WTC11 (cell line): ENCODE data around the gene VPS41. TPM values are rescaled to one million over a fixed set of nuclear protein-coding genes. Genes with fewer than 3 reads are reported as not detected.

ENCODE experiments used
- ATAC-seq: fragments of 200-7000 bp; cut with Tn5 transposase; 2 replicates; pipeline ENCODE4 v1.10.0; 2021; ENCODE audit warnings: mild to moderate bottlenecking, moderate library complexity
- CTCF ChIA-PET: fragments of 300-600 bp; sonication (Branson Sonifier 250); formaldehyde crosslinking; loops from one replicate; lab custom pipeline; 2021; ENCODE audit warnings: antibody characterized with exemption; lab: Charles Lee
- POLR2A ChIA-PET: fragments of 350-600 bp; sonication (Branson Sonifier 250); formaldehyde crosslinking; loops from one replicate; lab custom pipeline; 2021; ENCODE audit warnings: antibody characterized with exemption; lab: Charles Lee
- DNase-seq: peaks from one replicate; pipeline ENCODE4 v3.0.0; 2021; ENCODE audit warnings: low spot score
- H3K27ac Mint-ChIP-seq: 2 replicates; pipeline ENCODE4 v1.8.0; 2021; ENCODE audit warnings: mixed read lengths
- H3K27me3 Mint-ChIP-seq: 2 replicates; pipeline ENCODE4 v1.8.0; 2021; ENCODE audit warnings: low read depth, mild to moderate bottlenecking, moderate library complexity, mixed read lengths
- H3K36me3 Mint-ChIP-seq: 2 replicates; pipeline ENCODE4 v1.8.0; 2021; ENCODE audit warnings: mixed read lengths
- H3K4me1 Mint-ChIP-seq: 2 replicates; pipeline ENCODE4 v1.8.0; 2022; ENCODE audit warnings: mixed read lengths
- H3K4me3 Mint-ChIP-seq: 2 replicates; pipeline ENCODE4 v1.8.0; 2021; ENCODE audit warnings: mild to moderate bottlenecking, moderate library complexity, mixed read lengths
- H3K9me3 Mint-ChIP-seq: 2 replicates; pipeline ENCODE4 v1.8.0; 2021; ENCODE audit warnings: mixed read lengths
- CBFB ChIP-seq: sonication (generic); formaldehyde crosslinking; IDR thresholded peaks from 2 replicates; pipeline ENCODE4 v1.8.1; 2022; ENCODE audit warnings: mild to moderate bottlenecking, low read depth, missing genetic modification reagents
- CDX4 ChIP-seq: fragments of 250-450 bp; sonication (Bioruptor Pico); IDR thresholded peaks from 2 replicates; pipeline ENCODE4 v1.9.0; 2021; ENCODE audit warnings: moderate library complexity, mild to moderate bottlenecking, inconsistent platforms, borderline replicate concordance
- ERG ChIP-seq: fragments of 250-450 bp; sonication (Bioruptor Pico); IDR thresholded peaks from 2 replicates; pipeline ENCODE4 v1.8.0; 2021; ENCODE audit warnings: mild to moderate bottlenecking
- FOXP1 ChIP-seq: sonication (generic); formaldehyde crosslinking; IDR thresholded peaks from 2 replicates; pipeline ENCODE4 v1.8.0; 2022; ENCODE audit warnings: missing genetic modification reagents, mild to moderate bottlenecking, moderate library complexity, borderline replicate concordance
- IRF2 ChIP-seq: sonication (generic); formaldehyde crosslinking; IDR thresholded peaks from 2 replicates; pipeline ENCODE4 v1.8.0; 2022; ENCODE audit warnings: low read depth, missing genetic modification reagents, borderline replicate concordance
- JAZF1 ChIP-seq: fragments of 250-450 bp; sonication (Bioruptor Pico); IDR thresholded peaks from 2 replicates; pipeline ENCODE4 v1.9.0; 2021; ENCODE audit warnings: moderate library complexity, mild to moderate bottlenecking, inconsistent platforms
- JUN ChIP-seq: sonication (generic); formaldehyde crosslinking; IDR thresholded peaks from 2 replicates; pipeline ENCODE4 v1.8.0; 2023; ENCODE audit warnings: mild to moderate bottlenecking, missing genetic modification reagents
- MXD4 ChIP-seq: fragments of 250-450 bp; sonication (Bioruptor Pico); IDR thresholded peaks from 2 replicates; pipeline ENCODE4 v1.8.0; 2021; ENCODE audit warnings: mild to moderate bottlenecking, moderate library complexity, borderline replicate concordance
- NFATC4 ChIP-seq: fragments of 250-450 bp; sonication (Bioruptor Pico); IDR thresholded peaks from 2 replicates; pipeline ENCODE4 v1.9.0; 2021; ENCODE audit warnings: mild to moderate bottlenecking
- NR1H2 ChIP-seq: sonication (generic); formaldehyde crosslinking; IDR thresholded peaks from 2 replicates; pipeline ENCODE4 v1.9.0; 2021; ENCODE audit warnings: mild to moderate bottlenecking, moderate library complexity, missing genetic modification reagents
- PRDM15 ChIP-seq: sonication (generic); formaldehyde crosslinking; IDR thresholded peaks from 2 replicates; pipeline ENCODE4 v1.8.0; 2022; ENCODE audit warnings: missing genetic modification reagents
- RORB ChIP-seq: fragments of 250-450 bp; sonication (Bioruptor Pico); IDR thresholded peaks from 2 replicates; pipeline ENCODE4 v1.9.0; 2021; ENCODE audit warnings: mild to moderate bottlenecking
- SMAD4 ChIP-seq: sonication (generic); formaldehyde crosslinking; IDR thresholded peaks from 2 replicates; pipeline ENCODE4 v1.8.0; 2022; ENCODE audit warnings: mild to moderate bottlenecking, missing genetic modification reagents
- SOX15 ChIP-seq: fragments of 250-450 bp; sonication (Bioruptor Pico); IDR thresholded peaks from 2 replicates; pipeline ENCODE4 v1.9.0; 2021; ENCODE audit warnings: mild to moderate bottlenecking
- TEAD1 ChIP-seq: sonication (generic); formaldehyde crosslinking; IDR thresholded peaks from 2 replicates; pipeline ENCODE4 v1.8.0; 2022; ENCODE audit warnings: mild to moderate bottlenecking, missing genetic modification reagents
- TP53 ChIP-seq: sonication (generic); formaldehyde crosslinking; IDR thresholded peaks from 2 replicates; pipeline ENCODE4 v1.8.1; 2023; ENCODE audit warnings: mild to moderate bottlenecking, missing genetic modification reagents
- USF2 ChIP-seq: sonication (generic); formaldehyde crosslinking; IDR thresholded peaks from 2 replicates; pipeline ENCODE4 v1.8.1; 2023; ENCODE audit warnings: mild to moderate bottlenecking, missing genetic modification reagents, moderate library complexity
- ZNF121 ChIP-seq: sonication (generic); formaldehyde crosslinking; IDR thresholded peaks from 2 replicates; pipeline ENCODE4 v1.8.0; 2023; ENCODE audit warnings: missing genetic modification reagents
- ZNF219 ChIP-seq: sonication (generic); formaldehyde crosslinking; IDR thresholded peaks from 2 replicates; pipeline ENCODE4 v1.8.0; 2023; ENCODE audit warnings: missing genetic modification reagents, mild to moderate bottlenecking, borderline replicate concordance
- ZNF416 ChIP-seq: fragments of 250-450 bp; sonication (Bioruptor Pico); IDR thresholded peaks from 2 replicates; pipeline ENCODE4 v1.9.0; 2021; ENCODE audit warnings: mild to moderate bottlenecking, inconsistent platforms
- ZNF532 ChIP-seq: fragments of 250-450 bp; sonication (Bioruptor Pico); IDR thresholded peaks from 2 replicates; pipeline ENCODE4 v1.9.0; 2021; ENCODE audit warnings: mild to moderate bottlenecking, borderline replicate concordance
- total RNA-seq: library from RNA; stranded (reverse); gene quantifications from 3 replicates; pipeline ENCODE4 v1.2.3, GENCODE V29; 2021

VPS41 gene
- total RNA-seq, 1 experiment from 2014 or later, result 50.3 TPM

GRCh38 chr7:38678698-38679054, 230.3 kb downstream of the VPS41 start:
- Mint-ChIP-seq H3K27me3 (no peaks in the 10 kb centered on the region; the same call in 1 of the 2 replicates), H3K4me1 (peaks cover 15% of the 10 kb centered on the region), H3K27ac (no peak overlapping the region), H3K36me3 (no peaks in the 10 kb centered on the region)
- POLR2A ChIA-PET, result no interaction called here
- DNase-seq, result no peak
- TF ChIP-seq ZNF532 (no peak), JAZF1 (no peak), ERG (CRISPR knock-in tag) (no peak), TEAD1 (no peak), NR1H2 (CRISPR knock-in tag) (no peak), IRF2 (CRISPR knock-in tag) (no peak), SOX15 (CRISPR knock-in tag) (no peak), ZNF219 (CRISPR knock-in tag) (no peak), FOXP1 (CRISPR knock-in tag) (no peak), NFATC4 (CRISPR knock-in tag) (no peak), TP53 (CRISPR knock-in tag) (no peak), ZNF121 (CRISPR knock-in tag) (no peak), USF2 (CRISPR knock-in tag) (no peak), SMAD4 (CRISPR knock-in tag) (no peak)
- TF ChIP-seq, all 79 proteins: peak for 0
- no peak for ATAC-seq
- Mint-ChIP-seq H3K9me3 (no peaks in the 10 kb centered on the region), H3K4me3 (no peak overlapping the region)
- CTCF ChIA-PET, result interaction anchor here (1.3 to 1.4 kb wide), 2 partner anchors 18 to 245 kb away, joined by 3 read pairs; no protein-coding TSS in a partner anchor

- Mint-ChIP-seq H3K27ac (no peak overlapping the region), H3K9me3 (no peaks in the 10 kb centered on the region), H3K27me3 (no peaks in the 10 kb centered on the region; the same call in 1 of the 2 replicates), H3K36me3 (no peaks in the 10 kb centered on the region), H3K4me1 (peaks cover 15% of the 10 kb centered on the region), H3K4me3 (no peak overlapping the region)
- ChIA-PET POLR2A (no interaction called here), CTCF (interaction anchor here (1.2 to 1.3 kb wide), 2 partner anchors 18 to 310 kb away, joined by 3 read pairs; no protein-coding TSS in a partner anchor)
- TF ChIP-seq CBFB (no peak), ZNF416 (CRISPR knock-in tag) (no peak), PRDM15 (CRISPR knock-in tag) (no peak), MXD4 (CRISPR knock-in tag) (no peak), RORB (CRISPR knock-in tag) (no peak), JUN (CRISPR knock-in tag) (no peak), CDX4 (no peak)
- ATAC-seq (no peak), DNase-seq (no peak)
Measured at GRCh38 chr7:38677981-38678697, 230.9 kb downstream of the VPS41 start.
